ENCODE measurements around the gene SHROOM2.

Gene SHROOM2

GRCh38 chrX:9875801-9876200 lies 89.6 kb downstream of the SHROOM2 start:
- no peak for TF ChIP-seq CTCF (conservative IDR thresholded peaks at IDR 0.05; ENCODE audit: low read depth)
- ChIA-PET POLR2A (ENCODE audit: low non-redundant PET) (no interaction called here), CTCF (no interaction called here)
- H3K27ac ChIP-seq = no peak overlapping the region
- DNase-seq (ENCODE audit: low spot score) = no peak

GRCh38 chrX:9876201-9876600 lies 90.0 kb downstream of the SHROOM2 start:
- ChIA-PET POLR2A (ENCODE audit: low non-redundant PET) (no interaction called here), CTCF (interaction anchor here (0.6 kb wide), 1 partner anchor 1005 kb away, joined by 3 read pairs; no protein-coding TSS in a partner anchor)
- DNase-seq (ENCODE audit: low spot score) = no peak

GRCh38 chrX:9878146-9878820 lies 92.1 kb downstream of the SHROOM2 start:
- DNase-seq (ENCODE audit: low spot score) = no peak
- no peak for TF ChIP-seq CTCF (conservative IDR thresholded peaks at IDR 0.05; ENCODE audit: low read depth)
- no peak overlapping the region for H3K27ac ChIP-seq
- CTCF ChIA-PET = no interaction called here
- POLR2A ChIA-PET (ENCODE audit: low non-redundant PET) = no interaction called here

More at GRCh38 chrX:9876201-9876600, 90.0 kb downstream of the SHROOM2 start:
- H3K27ac ChIP-seq = no peak overlapping the region
- TF ChIP-seq CTCF (conservative IDR thresholded peaks at IDR 0.05; ENCODE audit: low read depth) = no peak

- CTCF ChIA-PET = no interaction called here
- DNase-seq (ENCODE audit: low spot score) = no peak
- H3K27ac ChIP-seq = no peak overlapping the region
- no peak for TF ChIP-seq CTCF (conservative IDR thresholded peaks at IDR 0.05; ENCODE audit: low read depth)
- POLR2A ChIA-PET (ENCODE audit: low non-redundant PET) = no interaction called here
These were observed 94.0 kb downstream of the SHROOM2 start for GRCh38 chrX:9880237-9880636.

GRCh38 chrX:9880870-9881269 lies 94.6 kb downstream of the SHROOM2 start:
- ChIA-PET CTCF (no interaction called here), POLR2A (ENCODE audit: low non-redundant PET) (no interaction called here)
- no peak overlapping the region for H3K27ac ChIP-seq
- DNase-seq (ENCODE audit: low spot score) = no peak
- TF ChIP-seq CTCF (conservative IDR thresholded peaks at IDR 0.05; ENCODE audit: low read depth) = no peak

- ChIA-PET POLR2A (ENCODE audit: low non-redundant PET) (no interaction called here), CTCF (interaction anchor here (0.7 kb wide), 1 partner anchor 9 kb away, joined by 4 read pairs; no protein-coding TSS in a partner anchor)
- no peak for DNase-seq (ENCODE audit: low spot score)
- H3K27ac ChIP-seq = no peak overlapping the region
- no peak for TF ChIP-seq CTCF (conservative IDR thresholded peaks at IDR 0.05; ENCODE audit: low read depth)
These were observed 96.6 kb downstream of the SHROOM2 start for GRCh38 chrX:9882669-9883446.

Data from RWPE1 (cell line).